Uterus (tissue), 4 donors: Measurements from ENCODE around the gene CLSTN3. TPM values are rescaled to one million over a fixed set of nuclear protein-coding genes. Genes with fewer than 3 reads are reported as not detected.

Experiments used
- DNase-seq, 2 donors: peaks; one replicate each; pipeline ENCODE4 v3.0.0-alpha.2; 2019 to 2020
- H3K27ac ChIP-seq, 2 donors: fragments of 200-600 bp; sonication (generic); 1 replicate in 1 of 2; 2 replicates in 1 of 2; pipeline ENCODE4 v1.5.1; 2016 to 2018
- H3K27me3 ChIP-seq, 2 donors: fragments of 200-600 bp; sonication (generic); one replicate each; pipeline ENCODE4 v1.5.1; 2018 to 2019; ENCODE audit warnings: control low read depth in 1 of 2
- H3K36me3 ChIP-seq, 2 donors: fragments of 200-600 bp; sonication (generic); one replicate each; pipeline ENCODE4 v1.5.1; 2019; ENCODE audit warnings: control low read depth in 1 of 2
- H3K4me1 ChIP-seq, 2 donors: fragments of 200-600 bp; sonication (generic); one replicate each; pipeline ENCODE4 v1.5.1; 2018 to 2019; ENCODE audit warnings: control low read depth in 1 of 2
- H3K4me3 ChIP-seq, 2 donors: fragments of 200-600 bp; sonication (generic); 1 replicate in 1 of 2; 2 replicates in 1 of 2; pipeline ENCODE4 v1.5.1; 2018 to 2019; ENCODE audit warnings: mild to moderate bottlenecking in 1 of 2
- H3K9me3 ChIP-seq, 2 donors: fragments of 200-600 bp; sonication (generic); one replicate each; pipeline ENCODE4 v1.5.1; 2019; ENCODE audit warnings: control low read depth in 1 of 2
- POLR2A ChIP-seq, 2 donors: fragments of 450-650 bp; IDR thresholded peaks; one replicate each; pipeline ENCODE4 v1.6.1; 2016; ENCODE audit warnings: antibody characterized with exemption in 2 of 2, mild to moderate bottlenecking in 1 of 2, moderate library complexity in 1 of 2
- intact Hi-C: fragments of 100-400 bp; cut with DNase I; formaldehyde crosslinking; loops from one replicate; pipeline ENCODE4 v1.15.1; 2023; ENCODE audit warnings: low total_unique reads
- total RNA-seq, 4 donors: library from RNA; depleted of rRNA in 3 of 4; stranded (reverse); fragments of >200 nt in 3 of 4; gene quantifications; one replicate each; pipeline versions ENCODE4 v1.1.0 to v1.2.4, GENCODE V29; 2014 to 2023
- TF ChIP-seq, protein P1 (sequence below), 4 experiments: fragments of 200-600 bp in 2 of 4; fragments of 450-650 bp in 2 of 4; sonication (generic) in 2 of 4; IDR thresholded peaks; one replicate each; pipeline ENCODE4 v1.5.1; 2016 to 2019; ENCODE audit warnings: antibody characterized with exemption in 4 of 4, mild to moderate bottlenecking in 2 of 4, moderate library complexity in 1 of 4
- donor health status: DM: yes; HTN: yes; CAD: no.

The CLSTN3 gene
- total RNA-seq, 4 donors from 2014 or later, result 48.1 to 113 (median 94.7) TPM

DNA sequence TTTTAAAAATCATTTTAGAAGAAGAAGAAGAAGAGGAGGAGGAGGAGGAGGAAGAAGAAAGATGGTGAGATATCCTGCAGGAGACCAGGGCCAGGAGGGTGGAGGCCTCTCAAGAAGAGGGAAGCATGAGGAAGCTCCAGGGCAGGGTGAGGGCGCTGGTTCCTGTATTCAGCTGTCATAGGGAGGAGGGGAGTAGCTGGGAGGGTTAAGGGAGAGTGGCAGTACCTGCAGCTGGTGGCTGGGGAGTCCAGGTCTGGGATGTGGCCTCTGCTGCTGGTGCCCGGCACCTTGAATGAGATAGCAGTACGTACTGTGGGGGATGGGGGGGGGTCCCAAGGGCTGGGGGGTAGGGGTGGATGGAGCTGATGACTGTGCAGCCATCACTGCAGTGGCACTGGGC is 11.3 kb upstream of the CLSTN3 start:
- Histone ChIP-seq H3K4me3 (no peak overlapping the region), H3K27me3 (no peaks in the 10 kb centered on the region), H3K4me1 (no peaks in the 10 kb centered on the region), H3K9me3 (no peaks in the 10 kb centered on the region), H3K27ac (no peak overlapping the region), H3K36me3 (no peaks in the 10 kb centered on the region)
- TF ChIP-seq, protein P1, sequence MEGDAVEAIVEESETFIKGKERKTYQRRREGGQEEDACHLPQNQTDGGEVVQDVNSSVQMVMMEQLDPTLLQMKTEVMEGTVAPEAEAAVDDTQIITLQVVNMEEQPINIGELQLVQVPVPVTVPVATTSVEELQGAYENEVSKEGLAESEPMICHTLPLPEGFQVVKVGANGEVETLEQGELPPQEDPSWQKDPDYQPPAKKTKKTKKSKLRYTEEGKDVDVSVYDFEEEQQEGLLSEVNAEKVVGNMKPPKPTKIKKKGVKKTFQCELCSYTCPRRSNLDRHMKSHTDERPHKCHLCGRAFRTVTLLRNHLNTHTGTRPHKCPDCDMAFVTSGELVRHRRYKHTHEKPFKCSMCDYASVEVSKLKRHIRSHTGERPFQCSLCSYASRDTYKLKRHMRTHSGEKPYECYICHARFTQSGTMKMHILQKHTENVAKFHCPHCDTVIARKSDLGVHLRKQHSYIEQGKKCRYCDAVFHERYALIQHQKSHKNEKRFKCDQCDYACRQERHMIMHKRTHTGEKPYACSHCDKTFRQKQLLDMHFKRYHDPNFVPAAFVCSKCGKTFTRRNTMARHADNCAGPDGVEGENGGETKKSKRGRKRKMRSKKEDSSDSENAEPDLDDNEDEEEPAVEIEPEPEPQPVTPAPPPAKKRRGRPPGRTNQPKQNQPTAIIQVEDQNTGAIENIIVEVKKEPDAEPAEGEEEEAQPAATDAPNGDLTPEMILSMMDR (IDR thresholded peaks at IDR 0.05), result no peak
- no peak for TF ChIP-seq POLR2A (IDR thresholded peaks at IDR 0.05)
- no peak for DNase-seq
- intact Hi-C loops, result loop anchor here (10.0 kb wide), 1 partner anchor 174 kb away; the partner anchor contains the start of genes C12orf57 and RNU7-1

GRCh38 chr12:7120166-7120565 is 10.0 kb upstream of the CLSTN3 start:
- no peak for DNase-seq
- no peaks in the 10 kb centered on the region for H3K9me3 ChIP-seq
- intact Hi-C loops, result no loop called here
- no peaks in the 10 kb centered on the region for H3K27me3 ChIP-seq
- H3K27ac ChIP-seq, result no peak overlapping the region
- no peaks in the 10 kb centered on the region for H3K36me3 ChIP-seq
- no peak overlapping the region for H3K4me3 ChIP-seq
- no peak for TF ChIP-seq POLR2A (IDR thresholded peaks at IDR 0.05)
- TF ChIP-seq, protein P1 (IDR thresholded peaks at IDR 0.05), result no peak
- H3K4me1 ChIP-seq, result no peaks in the 10 kb centered on the region

GRCh38 chr12:7121324-7121723 is 8.8 kb upstream of the CLSTN3 start:
- H3K4me1 ChIP-seq, result no peaks in the 10 kb centered on the region
- no peaks in the 10 kb centered on the region for H3K9me3 ChIP-seq
- H3K27ac ChIP-seq, result no peak overlapping the region
- no peak overlapping the region for H3K4me3 ChIP-seq
- intact Hi-C loops, result no loop called here
- no peak for DNase-seq
- H3K27me3 ChIP-seq, result no peaks in the 10 kb centered on the region
- H3K36me3 ChIP-seq, result no peaks in the 10 kb centered on the region
- no peak for TF ChIP-seq POLR2A (IDR thresholded peaks at IDR 0.05)
- TF ChIP-seq, protein P1 (IDR thresholded peaks at IDR 0.05), result no peak

- Histone ChIP-seq H3K4me3 (no peak overlapping the region), H3K9me3 (no peaks in the 10 kb centered on the region), H3K27ac (peak overlapping the region in 1 of 2 donors; percentile 33), H3K4me1 (no peaks in the 10 kb centered on the region), H3K36me3 (no peaks in the 10 kb centered on the region), H3K27me3 (no peaks in the 10 kb centered on the region)
- TF ChIP-seq, protein P1 (IDR thresholded peaks at IDR 0.05), result no peak
- TF ChIP-seq POLR2A (IDR thresholded peaks at IDR 0.05), result no peak
- DNase-seq, result no peak
- intact Hi-C loops, result no loop called here
These were observed 7.1 kb upstream of the CLSTN3 start for GRCh38 chr12:7122811-7123769.

GRCh38 chr12:7123806-7124522 is 6.2 kb upstream of the CLSTN3 start:
- intact Hi-C loops, result no loop called here
- DNase-seq, result no peak
- Histone ChIP-seq H3K36me3 (no peaks in the 10 kb centered on the region), H3K27me3 (no peaks in the 10 kb centered on the region), H3K9me3 (no peaks in the 10 kb centered on the region), H3K4me3 (no peak overlapping the region), H3K27ac (no peak overlapping the region), H3K4me1 (peaks cover 0 to under 1% of the 10 kb centered on the region in 2 donors)
- TF ChIP-seq, protein P1 (IDR thresholded peaks at IDR 0.05), result no peak
- no peak for TF ChIP-seq POLR2A (IDR thresholded peaks at IDR 0.05)
